Measurements from ENCODE around the gene RC3H1. TPM values are rescaled to one million over a fixed set of nuclear protein-coding genes. Genes with fewer than 3 reads are reported as not detected.

Gene RC3H1
- total RNA-seq, 1 donor from 2014 or later, result 48.0 TPM

DNA sequence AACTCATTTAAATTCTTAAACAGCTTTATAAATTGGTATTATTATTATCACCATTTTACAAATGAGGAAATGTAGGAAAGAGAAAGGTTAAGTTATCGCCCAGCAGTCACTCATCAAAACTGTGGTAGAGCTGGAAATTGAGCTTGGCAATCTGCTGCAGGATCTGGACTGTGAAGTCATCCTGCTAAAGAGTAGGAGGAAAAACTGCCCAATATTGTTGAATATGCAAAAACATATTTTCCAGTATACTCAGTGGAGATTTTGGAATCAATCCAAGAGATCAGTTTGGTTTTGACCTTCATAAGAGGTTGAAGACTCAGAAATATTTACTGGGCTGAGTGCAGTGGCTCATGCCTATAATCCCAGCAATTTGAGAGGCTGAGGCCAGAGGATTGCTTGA lies 16.9 kb upstream of the RC3H1 start:
- Mint-ChIP-seq H3K4me3 (ENCODE audit: unreplicated experiment) (no peak overlapping the region), H3K27me3 (ENCODE audit: unreplicated experiment) (no peaks in the 10 kb centered on the region), H3K4me1 (ENCODE audit: low read depth, unreplicated experiment) (no peaks in the 10 kb centered on the region), H3K27ac (ENCODE audit: unreplicated experiment) (no peak overlapping the region), H3K9me3 (ENCODE audit: unreplicated experiment) (no peaks in the 10 kb centered on the region), H3K36me3 (ENCODE audit: unreplicated experiment) (no peaks in the 10 kb centered on the region)
- TF ChIP-seq, protein P1, sequence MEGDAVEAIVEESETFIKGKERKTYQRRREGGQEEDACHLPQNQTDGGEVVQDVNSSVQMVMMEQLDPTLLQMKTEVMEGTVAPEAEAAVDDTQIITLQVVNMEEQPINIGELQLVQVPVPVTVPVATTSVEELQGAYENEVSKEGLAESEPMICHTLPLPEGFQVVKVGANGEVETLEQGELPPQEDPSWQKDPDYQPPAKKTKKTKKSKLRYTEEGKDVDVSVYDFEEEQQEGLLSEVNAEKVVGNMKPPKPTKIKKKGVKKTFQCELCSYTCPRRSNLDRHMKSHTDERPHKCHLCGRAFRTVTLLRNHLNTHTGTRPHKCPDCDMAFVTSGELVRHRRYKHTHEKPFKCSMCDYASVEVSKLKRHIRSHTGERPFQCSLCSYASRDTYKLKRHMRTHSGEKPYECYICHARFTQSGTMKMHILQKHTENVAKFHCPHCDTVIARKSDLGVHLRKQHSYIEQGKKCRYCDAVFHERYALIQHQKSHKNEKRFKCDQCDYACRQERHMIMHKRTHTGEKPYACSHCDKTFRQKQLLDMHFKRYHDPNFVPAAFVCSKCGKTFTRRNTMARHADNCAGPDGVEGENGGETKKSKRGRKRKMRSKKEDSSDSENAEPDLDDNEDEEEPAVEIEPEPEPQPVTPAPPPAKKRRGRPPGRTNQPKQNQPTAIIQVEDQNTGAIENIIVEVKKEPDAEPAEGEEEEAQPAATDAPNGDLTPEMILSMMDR (IDR thresholded peaks at IDR 0.05; ENCODE audit: partially characterized antibody, unreplicated experiment), result no peak
- DNase-seq, result no peak

DNA sequence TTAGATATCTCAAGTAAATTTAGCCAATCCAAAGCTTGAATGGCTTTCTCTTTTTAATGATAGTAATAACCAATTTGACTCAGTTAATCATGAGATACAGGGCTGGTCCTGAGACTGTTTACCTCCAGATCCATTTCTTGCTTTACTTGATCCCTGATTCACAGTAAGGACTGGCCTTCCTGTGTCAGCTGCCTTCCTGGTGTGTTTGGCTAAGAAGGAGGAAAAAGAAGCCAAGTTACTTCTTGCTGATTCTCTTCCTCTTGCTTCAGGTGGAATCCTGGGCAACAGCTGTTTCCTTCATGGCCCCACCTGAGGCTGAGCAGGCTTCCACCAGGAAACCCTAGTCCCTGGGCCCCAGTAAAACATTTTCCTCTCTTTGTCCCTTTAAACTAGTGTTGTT lies 14.6 kb upstream of the RC3H1 start:
- Mint-ChIP-seq H3K36me3 (ENCODE audit: unreplicated experiment) (no peaks in the 10 kb centered on the region), H3K4me1 (ENCODE audit: low read depth, unreplicated experiment) (no peaks in the 10 kb centered on the region), H3K27ac (ENCODE audit: unreplicated experiment) (no peak overlapping the region), H3K4me3 (ENCODE audit: unreplicated experiment) (no peak overlapping the region), H3K9me3 (ENCODE audit: unreplicated experiment) (no peaks in the 10 kb centered on the region), H3K27me3 (ENCODE audit: unreplicated experiment) (no peaks in the 10 kb centered on the region)
- TF ChIP-seq, protein P1 (IDR thresholded peaks at IDR 0.05; ENCODE audit: partially characterized antibody, unreplicated experiment), result no peak
- no peak for DNase-seq

DNA sequence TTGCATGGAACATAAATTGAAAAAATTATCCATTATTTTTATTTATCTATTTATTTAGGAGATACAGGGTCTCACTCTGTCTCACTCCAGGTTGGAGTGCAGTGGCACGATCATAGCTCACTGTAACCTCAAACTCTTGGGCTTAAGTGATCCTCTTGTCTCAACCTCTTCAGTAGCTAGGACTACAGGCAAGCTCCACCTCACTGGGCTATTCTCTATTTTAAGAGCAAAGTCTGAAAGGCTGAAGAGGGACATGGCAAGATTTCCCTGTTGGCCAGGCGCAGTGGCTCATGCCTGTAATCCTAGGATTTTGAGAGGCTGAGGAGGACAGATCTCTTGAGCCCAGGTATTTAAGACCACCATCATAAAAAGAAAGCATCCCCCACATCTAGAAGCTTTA lies 14.0 kb upstream of the RC3H1 start:
- Mint-ChIP-seq H3K4me3 (ENCODE audit: unreplicated experiment) (no peak overlapping the region), H3K27ac (ENCODE audit: unreplicated experiment) (no peak overlapping the region), H3K9me3 (ENCODE audit: unreplicated experiment) (no peaks in the 10 kb centered on the region), H3K27me3 (ENCODE audit: unreplicated experiment) (no peaks in the 10 kb centered on the region), H3K4me1 (ENCODE audit: low read depth, unreplicated experiment) (no peaks in the 10 kb centered on the region), H3K36me3 (ENCODE audit: unreplicated experiment) (no peaks in the 10 kb centered on the region)
- no peak for DNase-seq
- TF ChIP-seq, protein P1 (IDR thresholded peaks at IDR 0.05; ENCODE audit: partially characterized antibody, unreplicated experiment), result no peak

DNA sequence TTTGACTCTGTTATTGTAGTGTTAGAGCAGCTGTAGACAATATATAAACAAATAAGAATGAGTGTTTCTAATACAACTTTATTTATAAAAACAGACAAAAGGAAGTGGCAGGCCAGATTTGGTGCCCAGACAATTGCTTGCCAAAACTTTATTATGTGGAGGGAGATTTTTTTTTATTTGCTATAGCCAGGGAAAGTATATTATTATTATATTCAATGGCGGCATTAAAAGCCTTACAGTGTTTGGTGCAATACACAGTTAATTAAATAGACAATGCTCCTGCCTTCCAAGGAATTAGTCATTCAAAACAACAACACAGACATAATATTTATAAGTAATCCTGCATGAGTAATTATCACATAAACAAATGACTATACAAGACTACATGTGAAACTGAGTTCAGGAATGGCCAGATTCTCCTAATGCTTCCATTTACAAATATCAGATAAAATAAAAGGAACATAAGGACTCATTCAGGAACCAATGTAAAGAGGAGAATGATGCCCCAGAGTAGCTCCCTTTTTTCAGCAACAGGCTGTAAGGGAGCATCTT lies 10.6 kb upstream of the RC3H1 start:
- DNase-seq, result no peak
- TF ChIP-seq, protein P1 (IDR thresholded peaks at IDR 0.05; ENCODE audit: partially characterized antibody, unreplicated experiment), result no peak
- Mint-ChIP-seq H3K4me1 (ENCODE audit: low read depth, unreplicated experiment) (no peaks in the 10 kb centered on the region), H3K9me3 (ENCODE audit: unreplicated experiment) (no peaks in the 10 kb centered on the region), H3K27me3 (ENCODE audit: unreplicated experiment) (no peaks in the 10 kb centered on the region), H3K27ac (ENCODE audit: unreplicated experiment) (no peak overlapping the region), H3K4me3 (ENCODE audit: unreplicated experiment) (no peak overlapping the region), H3K36me3 (ENCODE audit: unreplicated experiment) (no peaks in the 10 kb centered on the region)

DNA sequence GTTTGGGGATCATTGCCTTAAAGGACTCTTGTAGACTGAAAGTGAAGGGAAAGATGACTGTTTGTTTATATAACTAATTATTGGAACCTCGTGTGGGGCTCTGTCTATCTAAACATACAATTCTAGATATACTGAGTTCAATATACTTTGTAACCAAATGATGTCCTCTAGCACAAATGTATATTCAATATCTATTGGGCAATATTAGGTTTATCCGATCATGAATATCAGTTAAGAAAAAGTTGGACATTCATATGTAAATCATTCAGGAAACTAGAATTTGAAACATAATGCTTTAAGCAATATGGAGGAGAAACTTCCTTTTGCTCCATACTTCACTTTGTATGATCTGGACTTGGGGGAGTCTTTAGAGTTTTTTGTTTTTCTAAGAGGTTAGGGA lies 8.9 kb upstream of the RC3H1 start:
- Mint-ChIP-seq H3K4me3 (ENCODE audit: unreplicated experiment) (no peak overlapping the region), H3K4me1 (ENCODE audit: low read depth, unreplicated experiment) (no peaks in the 10 kb centered on the region), H3K27me3 (ENCODE audit: unreplicated experiment) (no peaks in the 10 kb centered on the region), H3K9me3 (ENCODE audit: unreplicated experiment) (no peaks in the 10 kb centered on the region), H3K36me3 (ENCODE audit: unreplicated experiment) (no peaks in the 10 kb centered on the region), H3K27ac (ENCODE audit: unreplicated experiment) (no peak overlapping the region)
- TF ChIP-seq, protein P1 (IDR thresholded peaks at IDR 0.05; ENCODE audit: partially characterized antibody, unreplicated experiment), result no peak
- no peak for DNase-seq
